ENCODE data around the gene SPRN.
"Not testable (repeated sequence)": the region's sequence is repeated elsewhere in the genome, so short reads cannot be mapped to it uniquely, and the experiment has no call there.

SPRN gene, protein sequence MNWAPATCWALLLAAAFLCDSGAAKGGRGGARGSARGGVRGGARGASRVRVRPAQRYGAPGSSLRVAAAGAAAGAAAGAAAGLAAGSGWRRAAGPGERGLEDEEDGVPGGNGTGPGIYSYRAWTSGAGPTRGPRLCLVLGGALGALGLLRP

GRCh38 chr10:133424601-133425000, at the start of gene SPRN:
SPRN (minus strand) TSS chr10:133424625; CDS start chr10:133423681, 944 bp downstream.
- ATAC-seq: not testable (repeated sequence)

- no peak for TF ChIP-seq GLIS3 (CRISPR knock-in tag; IDR thresholded peaks at IDR 0.05)
- no peak for TF ChIP-seq ZFP30 (CRISPR knock-in tag; IDR thresholded peaks at IDR 0.05)
- no peak for TF ChIP-seq SNAI2 (CRISPR knock-in tag; IDR thresholded peaks at IDR 0.05)
- ATAC-seq: no peak
Observed at GRCh38 chr10:133474027-133474426, 49.6 kb upstream of the SPRN start.

DNA sequence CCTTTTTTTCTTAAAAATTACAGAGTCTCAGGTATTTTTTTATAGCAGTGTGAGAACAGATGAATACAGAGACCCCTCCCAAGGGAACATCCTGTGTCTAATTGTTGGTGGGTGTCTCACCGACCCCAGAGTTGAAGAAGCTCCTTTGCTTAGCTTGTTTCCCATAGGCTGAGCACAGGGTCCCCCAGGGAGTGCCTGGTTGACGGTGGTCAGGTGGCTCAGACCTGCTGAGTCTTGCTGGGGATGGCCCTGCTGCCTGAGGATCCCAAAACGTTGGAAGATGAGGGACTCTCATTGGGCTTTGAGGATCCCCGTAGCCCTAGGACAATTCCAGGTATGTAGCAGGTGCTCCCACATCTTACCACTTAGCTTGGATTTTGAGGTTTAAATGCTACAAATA, 48.8 kb upstream of the SPRN start:
- TF ChIP-seq ESRRG (CRISPR knock-in tag; IDR thresholded peaks at IDR 0.05) (no peak), ZFP30 (CRISPR knock-in tag; IDR thresholded peaks at IDR 0.05) (no peak), BACH2 (CRISPR knock-in tag; IDR thresholded peaks at IDR 0.05; ENCODE audit: borderline replicate concordance) (no peak), ZNF70 (CRISPR knock-in tag; IDR thresholded peaks at IDR 0.05) (no peak), OSR1 (CRISPR knock-in tag; IDR thresholded peaks at IDR 0.05) (no peak), RARB (CRISPR knock-in tag; IDR thresholded peaks at IDR 0.05) (no peak), CSRNP3 (CRISPR knock-in tag; IDR thresholded peaks at IDR 0.05) (no peak), TOX (CRISPR knock-in tag; IDR thresholded peaks at IDR 0.05; ENCODE audit: borderline replicate concordance) (no peak), GLIS3 (CRISPR knock-in tag; IDR thresholded peaks at IDR 0.05) (no peak), TSHZ2 (CRISPR knock-in tag; IDR thresholded peaks at IDR 0.05) (no peak), ARNTL (CRISPR knock-in tag; IDR thresholded peaks at IDR 0.05; ENCODE audit: borderline replicate concordance, low read depth) (no peak), ZNF8 (CRISPR knock-in tag; IDR thresholded peaks at IDR 0.05) (no peak), CREB5 (CRISPR knock-in tag; IDR thresholded peaks at IDR 0.05; ENCODE audit: low read depth) (no peak), ZFP3 (CRISPR knock-in tag; IDR thresholded peaks at IDR 0.05) (no peak)
- TF ChIP-seq, protein P1, sequence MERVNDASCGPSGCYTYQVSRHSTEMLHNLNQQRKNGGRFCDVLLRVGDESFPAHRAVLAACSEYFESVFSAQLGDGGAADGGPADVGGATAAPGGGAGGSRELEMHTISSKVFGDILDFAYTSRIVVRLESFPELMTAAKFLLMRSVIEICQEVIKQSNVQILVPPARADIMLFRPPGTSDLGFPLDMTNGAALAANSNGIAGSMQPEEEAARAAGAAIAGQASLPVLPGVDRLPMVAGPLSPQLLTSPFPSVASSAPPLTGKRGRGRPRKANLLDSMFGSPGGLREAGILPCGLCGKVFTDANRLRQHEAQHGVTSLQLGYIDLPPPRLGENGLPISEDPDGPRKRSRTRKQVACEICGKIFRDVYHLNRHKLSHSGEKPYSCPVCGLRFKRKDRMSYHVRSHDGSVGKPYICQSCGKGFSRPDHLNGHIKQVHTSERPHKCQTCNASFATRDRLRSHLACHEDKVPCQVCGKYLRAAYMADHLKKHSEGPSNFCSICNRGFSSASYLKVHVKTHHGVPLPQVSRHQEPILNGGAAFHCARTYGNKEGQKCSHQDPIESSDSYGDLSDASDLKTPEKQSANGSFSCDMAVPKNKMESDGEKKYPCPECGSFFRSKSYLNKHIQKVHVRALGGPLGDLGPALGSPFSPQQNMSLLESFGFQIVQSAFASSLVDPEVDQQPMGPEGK (CRISPR knock-in tag; IDR thresholded peaks at IDR 0.05; ENCODE audit: borderline replicate concordance): no peak
- no peak for ATAC-seq

DNA sequence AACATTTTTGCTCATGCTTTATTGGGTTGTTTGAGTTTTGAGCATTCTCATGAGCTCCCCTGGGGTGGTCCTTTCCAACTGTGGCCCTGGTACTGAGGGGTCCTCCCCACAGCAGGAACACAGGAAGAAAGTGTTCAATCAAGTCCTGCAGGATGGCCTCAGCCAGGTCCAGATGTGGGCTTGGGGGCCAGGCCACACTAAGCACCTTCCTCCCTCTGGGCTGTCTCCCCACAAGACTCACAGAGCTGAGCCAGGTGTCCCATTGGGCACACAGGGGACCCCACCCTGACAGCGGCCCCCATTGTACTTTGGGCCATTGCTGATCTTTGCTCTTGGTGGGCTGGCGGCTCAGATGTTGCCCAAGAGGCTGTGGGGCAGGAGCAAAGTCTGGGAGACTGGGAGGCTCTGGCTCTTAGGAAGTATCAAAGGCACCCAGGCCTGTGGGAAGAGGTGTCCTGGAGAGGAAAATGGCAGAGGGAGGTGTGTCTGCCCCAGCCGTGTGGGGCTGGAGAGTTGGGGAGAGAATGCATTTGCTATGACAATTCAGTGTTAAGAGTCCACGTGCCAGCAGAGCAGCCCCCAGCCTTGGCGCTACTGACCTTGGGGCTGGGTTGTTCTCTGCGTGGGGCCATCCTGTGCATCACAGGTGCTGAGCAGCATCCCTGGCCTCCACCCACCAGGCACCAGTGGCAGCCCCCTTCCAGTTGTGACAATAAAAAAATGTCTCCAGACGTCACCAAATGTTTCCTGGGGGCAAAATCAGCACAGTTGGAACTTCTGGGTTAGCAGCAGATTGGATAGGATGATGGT, 47.1 kb upstream of the SPRN start:
- no peak for ATAC-seq
- TF ChIP-seq, protein P1 (CRISPR knock-in tag; IDR thresholded peaks at IDR 0.05; ENCODE audit: borderline replicate concordance): no peak
- TF ChIP-seq TOX (CRISPR knock-in tag; IDR thresholded peaks at IDR 0.05; ENCODE audit: borderline replicate concordance) (no peak), BACH2 (CRISPR knock-in tag; IDR thresholded peaks at IDR 0.05; ENCODE audit: borderline replicate concordance) (no peak), ZFP30 (CRISPR knock-in tag; IDR thresholded peaks at IDR 0.05) (no peak), RARB (CRISPR knock-in tag; IDR thresholded peaks at IDR 0.05) (no peak), ISL1 (CRISPR knock-in tag; IDR thresholded peaks at IDR 0.05) (no peak), CSDC2 (CRISPR knock-in tag; IDR thresholded peaks at IDR 0.05) (no peak), TCF4 (CRISPR knock-in tag; IDR thresholded peaks at IDR 0.05; ENCODE audit: borderline replicate concordance) (no peak), SNAI2 (CRISPR knock-in tag; IDR thresholded peaks at IDR 0.05) (no peak), GLIS3 (CRISPR knock-in tag; IDR thresholded peaks at IDR 0.05) (no peak), ESRRG (CRISPR knock-in tag; IDR thresholded peaks at IDR 0.05) (no peak), ZNF565 (CRISPR knock-in tag; conservative IDR thresholded peaks at IDR 0.05; ENCODE audit: low read depth) (no peak), ZNF70 (CRISPR knock-in tag; IDR thresholded peaks at IDR 0.05) (no peak), POU6F1 (CRISPR knock-in tag; IDR thresholded peaks at IDR 0.05; ENCODE audit: borderline replicate concordance, low read depth) (no peak), ZFP3 (CRISPR knock-in tag; IDR thresholded peaks at IDR 0.05) (no peak), CREB5 (CRISPR knock-in tag; IDR thresholded peaks at IDR 0.05; ENCODE audit: low read depth) (no peak), ZNF8 (CRISPR knock-in tag; IDR thresholded peaks at IDR 0.05) (no peak), OSR1 (CRISPR knock-in tag; IDR thresholded peaks at IDR 0.05) (no peak)

Measured in SK-N-SH treated with all-trans-retinoic acid at 6 μM for 48 hours (cell line).